Liver (tissue), 9 donors: ENCODE results near the gene DHX32. TPM values are rescaled to one million over a fixed set of nuclear protein-coding genes. Genes with fewer than 3 reads are reported as not detected.
"Not testable (repeated sequence)": the region's sequence is repeated elsewhere in the genome, so short reads cannot be mapped to it uniquely, and the experiment has no call there.

Experiments used
- DNase-seq: peaks from one replicate; pipeline ENCODE4 v3.0.0-alpha.2; 2017; ENCODE audit warnings: low spot score
- H3K27ac ChIP-seq, 2 donors: one replicate each; pipeline ENCODE4 v1.7.0; 2013; ENCODE audit warnings: inconsistent platforms in 2 of 2, low read length in 2 of 2, control low read depth in 1 of 2, low read depth in 1 of 2, mild to moderate bottlenecking in 1 of 2
- H3K27me3 ChIP-seq, 4 donors: one replicate each; pipeline versions ENCODE4 v1.6.1 to v1.7.0; 2013; ENCODE audit warnings: low read length in 3 of 4, inconsistent platforms in 1 of 4, mild to moderate bottlenecking in 1 of 4, moderate library complexity in 1 of 4; ENCODE audit not compliant: control insufficient read depth in 4 of 4, insufficient read depth in 4 of 4
- H3K36me3 ChIP-seq, 4 donors: one replicate each; pipeline versions ENCODE4 v1.6.1 to v1.7.0; 2013; ENCODE audit warnings: low read length in 3 of 4, mild to moderate bottlenecking in 3 of 4, low read depth in 1 of 4, moderate library complexity in 1 of 4; ENCODE audit not compliant: control insufficient read depth in 4 of 4, insufficient read depth in 3 of 4
- H3K4me1 ChIP-seq, 4 donors: one replicate each; pipeline versions ENCODE4 v1.6.1 to v1.7.0; 2013; ENCODE audit warnings: low read length in 3 of 4, mild to moderate bottlenecking in 3 of 4, moderate library complexity in 1 of 4; ENCODE audit not compliant: control insufficient read depth in 4 of 4, insufficient read depth in 4 of 4
- H3K4me3 ChIP-seq, 3 donors: one replicate each; pipeline versions ENCODE4 v1.6.1 to v1.7.0; 2013; ENCODE audit warnings: low read length in 3 of 3, control low read depth in 1 of 3, low read depth in 1 of 3, mild to moderate bottlenecking in 1 of 3
- H3K9ac ChIP-seq, 2 donors: one replicate each; pipeline ENCODE4 v1.7.0; 2013; ENCODE audit warnings: low read length in 2 of 2, mild to moderate bottlenecking in 2 of 2, moderate library complexity in 2 of 2, control low read depth in 1 of 2, low read depth in 1 of 2
- H3K9me3 ChIP-seq, 4 donors: one replicate each; pipeline versions ENCODE4 v1.6.1 to v1.7.0; 2013; ENCODE audit warnings: low read length in 3 of 4; ENCODE audit not compliant: control insufficient read depth in 4 of 4
- GABPA ChIP-seq, 2 donors: IDR thresholded peaks in 1 of 2; conservative IDR thresholded peaks in 1 of 2; 2 replicates each; pipeline ENCODE4 v1.6.1; 2016; ENCODE audit warnings: antibody characterized with exemption in 2 of 2, mild to moderate bottlenecking in 1 of 2, moderate library complexity in 1 of 2
- RXRA ChIP-seq, 2 donors: IDR thresholded peaks; 2 replicates each; pipeline ENCODE4 v1.6.1; 2017 to 2018; ENCODE audit warnings: antibody characterized with exemption in 2 of 2, mild to moderate bottlenecking in 1 of 2
- YY1 ChIP-seq: IDR thresholded peaks from 2 replicates; pipeline ENCODE4 v1.6.1; 2016; ENCODE audit warnings: antibody characterized with exemption, mild to moderate bottlenecking
- ZBTB33 ChIP-seq: IDR thresholded peaks from 2 replicates; pipeline ENCODE4 v1.6.1; 2016; ENCODE audit warnings: antibody characterized with exemption
- WGBS: extraction: QIAGEN DNeasy Blood & Tissue Kit; methylation state at CpG from one replicate; pipeline ENCODE4 v1.1.7; 2013; 5-methylcytosine and 5-hydroxymethylcytosine counted together
- polyA plus RNA-seq, 2 donors: library from polyadenylated mRNA; stranded (reverse) in 1 of 2; unstranded in 1 of 2; fragments of 200-250 nt in 1 of 2; fragments of >200 nt in 1 of 2; fragmentation: Nextera tagmentation in 1 of 2; extraction: Ambion mirVana in 1 of 2; gene quantifications; one replicate each; pipeline versions ENCODE4 v1.2.1 to v1.2.3, GENCODE V29; 2013 to 2015
- total RNA-seq, 2 donors: library from RNA; depleted of rRNA; stranded (reverse); fragments of >200 nt; gene quantifications; one replicate each; pipeline ENCODE4 v1.2.3, GENCODE V29; 2014
- donor health status: healthy.
- donor health status: healthy.
- donor health status: healthy.
- donor health status: healthy.
- donor health status: healthy.

The DHX32 gene
- total and polyA plus RNA-seq, 4 donors, result 8.3 to 20.2 (median 10.2) TPM

- 23% methylated on average over 106 of the region's 106 CpGs for WGBS
- Histone ChIP-seq H3K27ac (peak within 1 kb of the TSS; percentile 64 to 82), H3K9ac (peak within 1 kb of the TSS; percentile 40 to 61), H3K4me3 (peak within 1 kb of the TSS; percentile 69 to 75 (median 74))
- DNase-seq, result peak; percentile 93
- TF ChIP-seq RXRA (IDR thresholded peaks at IDR 0.05) (peak; percentile 36 to 40), ZBTB33 (peak; percentile 50)
- H3K4me1 ChIP-seq, H3K9me3 ChIP-seq, H3K36me3 ChIP-seq, H3K27me3 ChIP-seq: not testable (repeated sequence)
Measured at GRCh38 chr10:125896088-125896934, 15.2 kb upstream of the DHX32 start, which contains the start of gene FANK1. TSS of gene FANK1 (plus strand) at chr10:125896564. CDS start at chr10:125896643, 79 bp downstream.

- Histone ChIP-seq H3K9ac (peak overlapping the region; percentile 40 to 61), H3K27ac (peak overlapping the region; percentile 64 to 82), H3K4me3 (peak overlapping the region; percentile 38 to 74 (median 69))
- not testable (repeated sequence) for H3K9me3 ChIP-seq, H3K4me1 ChIP-seq, H3K36me3 ChIP-seq, H3K27me3 ChIP-seq
- peak; percentile 64 for DNase-seq
- TF ChIP-seq GABPA (IDR thresholded peaks at IDR 0.05 in 1 of 2, conservative IDR thresholded peaks at IDR 0.05 in 1 of 2) (peak; percentile 23 to 41), YY1 (peak; percentile 13)
- 22% methylated on average over 50 of the region's 50 CpGs for WGBS
Measured at GRCh38 chr10:125895130-125896087, 14.3 kb upstream of the DHX32 start.

- WGBS, result 80% methylated on average over 3 of the region's 3 CpGs
- DNase-seq, H3K9me3 ChIP-seq, H3K4me3 ChIP-seq, H3K4me1 ChIP-seq, H3K27me3 ChIP-seq, H3K36me3 ChIP-seq, H3K9ac ChIP-seq, H3K27ac ChIP-seq: not testable (repeated sequence)
Measured at GRCh38 chr10:125894176-125894575, 13.1 kb upstream of the DHX32 start.

- H3K27me3 ChIP-seq, H3K9me3 ChIP-seq, H3K4me1 ChIP-seq, H3K4me3 ChIP-seq, H3K9ac ChIP-seq, H3K27ac ChIP-seq, DNase-seq, H3K36me3 ChIP-seq: not testable (repeated sequence)
- WGBS, result 71% methylated on average over 5 of the region's 5 CpGs
Measured at GRCh38 chr10:125892402-125892801, 11.3 kb upstream of the DHX32 start.

- WGBS, result 80% methylated on average over 4 of the region's 4 CpGs
- H3K9me3 ChIP-seq, H3K4me1 ChIP-seq, H3K4me3 ChIP-seq, H3K27me3 ChIP-seq, H3K27ac ChIP-seq, DNase-seq, H3K9ac ChIP-seq, H3K36me3 ChIP-seq: not testable (repeated sequence)
Measured at GRCh38 chr10:125889441-125889840, 8.3 kb upstream of the DHX32 start.
